Activated naive CD8-positive, alpha-beta T cell treated with anti-CD3 and anti-CD28 coated beads, Interleukin-2, amount 50 U/mL, for 24 hours (primary cell): ENCODE data around the gene MAP4K4.

Experiments
- ATAC-seq: fragments of 150-1000 bp; cut with Tn5 transposase; one replicate; pipeline ENCODE4 v1.10.0; 2021
- DNase-seq: peaks from one replicate; pipeline ENCODE4 v3.0.0; 2021
- H3K27ac Mint-ChIP-seq: one replicate; pipeline ENCODE4 v1.8.0; 2021; ENCODE audit warnings: mild to moderate bottlenecking, mixed read lengths
- H3K27me3 Mint-ChIP-seq: one replicate; pipeline ENCODE4 v1.8.0; 2021; ENCODE audit warnings: mixed read lengths
- H3K36me3 Mint-ChIP-seq: one replicate; pipeline ENCODE4 v1.8.0; 2021; ENCODE audit warnings: low read depth, mixed read lengths
- H3K4me1 Mint-ChIP-seq: one replicate; pipeline ENCODE4 v1.8.0; 2021; ENCODE audit warnings: mixed read lengths
- H3K4me3 Mint-ChIP-seq: one replicate; pipeline ENCODE4 v1.8.0; 2021; ENCODE audit warnings: mild to moderate bottlenecking, moderate library complexity, mixed read lengths
- H3K9me3 Mint-ChIP-seq: one replicate; pipeline ENCODE4 v1.8.0; 2021; ENCODE audit warnings: mixed read lengths

Gene MAP4K4

DNA sequence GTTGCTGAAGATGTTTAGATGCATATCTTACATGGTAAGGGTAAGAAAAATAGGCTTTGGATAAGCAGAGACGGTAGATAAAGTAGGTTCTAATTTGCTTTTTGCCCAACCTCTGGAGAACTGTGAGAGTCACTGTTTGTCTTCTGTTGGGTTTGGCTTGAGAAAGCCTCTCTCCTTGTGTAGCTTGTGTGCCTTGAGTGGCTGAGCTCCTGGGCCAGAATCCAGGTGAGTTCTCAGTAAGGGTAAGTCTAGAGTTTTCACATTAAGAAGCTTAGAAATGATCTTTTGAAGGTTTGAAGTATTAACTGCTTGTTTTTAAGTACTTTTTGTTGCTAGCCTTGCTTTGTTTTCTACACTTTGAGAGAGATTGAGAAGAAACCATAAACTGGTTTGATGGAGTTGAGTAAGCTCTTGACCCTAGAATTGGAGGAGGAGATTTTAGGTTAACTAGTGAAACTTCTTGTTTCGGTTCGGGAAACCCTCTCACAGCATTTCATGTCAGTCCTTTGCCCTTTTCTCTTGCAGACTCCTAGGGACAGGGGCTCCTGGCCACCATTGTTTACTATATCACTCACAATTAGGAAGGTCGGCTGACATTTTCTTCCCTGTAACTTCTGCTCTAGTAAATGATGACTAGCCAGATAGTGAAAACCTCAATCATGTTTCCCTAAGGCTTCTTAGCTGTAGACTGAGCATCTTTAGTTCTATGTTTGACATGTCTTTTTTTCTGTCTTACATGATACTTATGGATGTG lies 26.0 kb downstream of the MAP4K4 start:
- Mint-ChIP-seq H3K27ac (peak overlapping the region; percentile 74), H3K27me3 (no peaks in the 10 kb centered on the region), H3K36me3 (peaks cover 30% of the 10 kb centered on the region), H3K4me3 (no peak overlapping the region), H3K4me1 (peaks cover 95% of the 10 kb centered on the region), H3K9me3 (peaks cover 15% of the 10 kb centered on the region)
- DNase-seq, result no peak
- ATAC-seq, result no peak

DNA sequence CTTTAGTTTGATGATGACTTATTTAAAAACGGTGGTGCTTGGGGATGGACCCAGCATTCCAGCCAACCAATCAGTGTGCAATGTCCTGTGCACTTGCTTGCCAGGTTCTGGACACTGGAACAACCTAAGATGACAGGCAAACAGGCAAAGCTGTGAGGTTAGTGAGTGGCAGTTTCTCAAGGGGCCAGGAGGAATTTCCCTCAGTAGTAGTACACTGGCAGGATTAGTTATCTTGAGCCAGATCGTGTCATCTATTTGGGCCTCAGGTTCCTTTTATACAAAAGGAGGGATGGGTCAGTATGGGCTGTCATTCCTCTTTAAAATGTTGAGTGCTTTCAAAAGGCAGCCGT lies 26.6 kb downstream of the MAP4K4 start:
- DNase-seq, result no peak
- H3K9me3 Mint-ChIP-seq, result peaks cover 15% of the 10 kb centered on the region
- H3K27me3 Mint-ChIP-seq, result no peaks in the 10 kb centered on the region
- H3K4me1 Mint-ChIP-seq, result peaks cover 95% of the 10 kb centered on the region
- peak overlapping the region; percentile 74 for H3K27ac Mint-ChIP-seq
- ATAC-seq, result no peak
- H3K4me3 Mint-ChIP-seq, result no peak overlapping the region
- peaks cover 30% of the 10 kb centered on the region for H3K36me3 Mint-ChIP-seq

DNA sequence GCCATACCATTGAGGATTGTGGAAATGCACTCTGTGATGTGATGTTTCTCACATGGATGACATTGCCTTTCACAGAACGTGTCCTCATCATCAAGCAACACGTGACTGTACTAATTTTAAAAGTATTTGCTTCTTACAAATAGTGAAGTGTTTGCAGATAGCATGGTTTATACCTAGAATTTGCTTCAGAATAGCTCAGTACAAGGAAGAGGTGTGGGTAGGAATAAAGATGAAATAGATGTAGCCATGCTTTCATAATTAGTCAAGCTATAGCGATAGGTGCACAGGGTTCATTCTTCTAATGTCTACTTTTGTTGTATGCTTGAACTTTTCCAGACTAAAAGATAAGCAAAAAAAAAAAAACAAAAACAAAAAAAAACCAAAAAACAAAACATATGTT lies 27.5 kb downstream of the MAP4K4 start:
- ATAC-seq, result peak; percentile 16

DNA sequence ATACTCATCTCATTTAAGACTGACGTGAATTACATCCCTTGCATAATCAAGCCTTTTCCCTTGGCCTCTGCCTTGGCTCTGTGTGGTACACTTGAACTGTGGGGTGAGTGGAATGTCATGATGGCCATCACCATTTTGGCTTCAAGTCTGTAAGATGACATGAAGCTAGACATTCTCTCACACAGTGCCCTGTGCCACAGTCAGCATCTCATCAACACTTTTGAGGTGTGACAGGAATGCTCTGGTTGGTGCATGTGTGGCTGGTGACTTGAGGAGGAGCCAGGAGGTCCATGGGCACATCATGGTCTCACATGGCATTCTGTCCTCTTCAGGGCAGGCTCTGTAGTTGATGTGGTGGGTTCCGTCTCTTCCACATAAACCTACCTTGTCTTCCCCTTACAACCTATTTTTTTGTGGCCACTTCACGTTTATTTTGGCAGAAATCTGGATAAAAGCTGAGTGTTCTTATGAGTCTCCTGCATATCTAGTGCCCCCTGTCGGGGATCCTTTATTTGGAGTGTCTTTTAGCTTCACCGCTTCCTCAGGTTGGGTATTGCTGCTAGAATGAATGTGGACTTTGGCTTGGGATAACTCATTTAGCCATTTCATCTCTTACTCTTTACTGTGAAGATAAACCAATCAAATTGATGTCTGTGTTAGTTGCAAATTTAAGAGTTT lies 28.1 kb downstream of the MAP4K4 start:
- H3K9me3 Mint-ChIP-seq, result peaks cover 12% of the 10 kb centered on the region
- H3K27me3 Mint-ChIP-seq, result no peaks in the 10 kb centered on the region
- H3K4me3 Mint-ChIP-seq, result no peak overlapping the region
- peaks cover 95% of the 10 kb centered on the region for H3K4me1 Mint-ChIP-seq
- ATAC-seq (no peak), DNase-seq (no peak)
- H3K36me3 Mint-ChIP-seq, result peaks cover 25% of the 10 kb centered on the region
- no peak overlapping the region for H3K27ac Mint-ChIP-seq

More for the DNA sequence above, 27.5 kb downstream of the MAP4K4 start:
- Mint-ChIP-seq H3K4me3 (no peak overlapping the region), H3K4me1 (peaks cover 95% of the 10 kb centered on the region), H3K27ac (no peak overlapping the region), H3K9me3 (peaks cover 12% of the 10 kb centered on the region), H3K36me3 (peaks cover 27% of the 10 kb centered on the region), H3K27me3 (no peaks in the 10 kb centered on the region)
- DNase-seq, result no peak

DNA sequence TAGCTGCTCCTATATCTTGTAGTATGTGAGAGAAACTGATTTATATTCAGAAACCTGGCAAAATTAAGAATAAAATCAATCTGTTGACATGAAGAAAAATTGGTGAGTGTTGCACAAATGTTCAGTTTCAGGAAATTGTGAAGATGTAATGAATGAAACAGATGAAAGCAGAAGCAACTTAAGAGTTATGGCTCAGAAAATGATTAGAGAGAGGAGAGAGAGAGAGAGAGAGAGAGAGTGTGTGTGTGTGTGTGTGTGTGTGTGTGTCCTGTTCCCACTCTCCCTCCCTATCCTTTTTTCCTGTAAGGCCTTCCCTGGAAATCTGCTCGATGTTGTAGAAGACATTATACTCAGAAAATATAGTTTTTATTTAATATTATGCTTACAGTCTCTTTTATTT lies 31.4 kb downstream of the MAP4K4 start:
- Mint-ChIP-seq H3K36me3 (peaks cover 2% of the 10 kb centered on the region), H3K9me3 (no peaks in the 10 kb centered on the region), H3K4me3 (no peak overlapping the region), H3K4me1 (peaks cover 92% of the 10 kb centered on the region), H3K27ac (peak overlapping the region; percentile 40), H3K27me3 (no peaks in the 10 kb centered on the region)
- ATAC-seq, result no peak
- DNase-seq, result no peak

DNA sequence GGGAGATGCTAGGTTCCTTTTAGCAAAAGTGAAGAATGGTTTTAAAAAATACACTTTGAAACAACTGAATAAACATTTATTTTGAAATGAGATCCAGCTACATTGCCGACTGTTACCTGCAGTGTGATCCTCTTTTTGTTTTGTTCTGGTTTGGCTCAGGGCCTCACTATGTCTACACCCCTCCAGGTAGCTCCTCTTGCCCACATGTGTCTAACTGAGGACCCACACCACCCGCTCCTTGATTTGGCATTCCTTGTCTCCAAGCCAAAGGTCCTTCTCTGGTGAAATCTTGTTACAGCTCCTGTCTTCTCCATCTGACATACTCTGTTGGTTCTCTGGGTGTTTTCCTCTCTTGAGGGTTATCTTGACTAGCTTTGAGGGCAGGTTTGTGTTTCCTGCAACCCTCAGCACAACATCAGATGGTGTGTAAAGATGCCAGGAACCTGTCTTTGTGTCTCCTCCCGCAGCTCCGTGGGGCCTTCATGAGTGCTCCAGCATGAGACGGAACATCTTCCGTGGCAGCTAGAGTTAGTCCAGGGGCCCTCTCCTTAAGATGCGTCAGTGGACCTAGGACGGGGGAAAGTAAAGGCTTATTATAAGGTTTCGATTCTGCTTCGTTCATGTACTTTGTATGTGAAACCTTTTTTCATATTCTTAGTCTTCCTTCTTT lies 32.1 kb downstream of the MAP4K4 start:
- no peaks in the 10 kb centered on the region for H3K36me3 Mint-ChIP-seq
- H3K4me3 Mint-ChIP-seq, result peak overlapping the region; percentile 68
- H3K27me3 Mint-ChIP-seq, result no peaks in the 10 kb centered on the region
- peak overlapping the region; percentile 52 for H3K27ac Mint-ChIP-seq
- DNase-seq (no peak), ATAC-seq (peak; percentile 45)
- H3K9me3 Mint-ChIP-seq, result no peaks in the 10 kb centered on the region
- peaks cover 91% of the 10 kb centered on the region for H3K4me1 Mint-ChIP-seq

DNA sequence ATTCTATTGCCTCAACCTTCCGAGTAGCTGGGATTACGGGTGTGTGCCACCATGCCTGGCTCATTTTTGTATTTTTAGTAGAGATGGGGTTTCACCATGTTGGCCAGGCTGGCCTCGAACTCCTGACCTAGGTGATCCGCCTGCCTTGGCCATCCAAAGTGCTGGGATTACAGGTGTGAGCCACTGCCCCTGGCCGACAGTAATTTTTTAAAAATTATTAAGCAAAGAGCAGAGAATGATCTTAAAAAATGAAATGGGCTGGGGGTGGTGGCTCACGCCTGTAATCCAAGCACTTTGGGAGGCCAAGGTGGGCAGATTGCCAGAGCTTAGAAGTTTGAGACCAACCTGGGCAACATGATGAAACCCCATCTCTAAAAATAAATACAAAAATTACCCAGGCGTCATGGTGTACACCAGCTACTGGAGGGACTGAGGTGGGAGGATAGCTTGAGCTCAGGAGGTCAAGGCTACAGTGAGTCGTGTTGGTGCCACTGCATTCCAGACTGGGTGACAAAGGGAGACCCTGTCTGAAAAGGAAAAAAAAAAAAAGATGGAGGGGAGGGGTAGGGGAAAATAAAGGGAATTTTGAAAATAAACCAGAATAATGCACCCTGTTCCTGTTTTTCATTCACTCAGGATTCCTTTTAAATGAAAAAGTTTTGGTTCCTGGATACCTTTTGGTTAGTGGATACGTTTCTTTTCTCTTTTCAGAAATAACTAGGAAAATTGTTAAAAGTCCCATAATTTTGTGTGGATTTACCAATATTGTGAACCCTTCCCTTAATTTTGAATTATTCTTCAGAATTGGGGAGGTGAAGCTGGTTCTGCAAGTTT lies 33.9 kb downstream of the MAP4K4 start:
- no peaks in the 10 kb centered on the region for H3K36me3 Mint-ChIP-seq
- no peaks in the 10 kb centered on the region for H3K9me3 Mint-ChIP-seq
- no peak overlapping the region for H3K27ac Mint-ChIP-seq
- no peaks in the 10 kb centered on the region for H3K27me3 Mint-ChIP-seq
- H3K4me3 Mint-ChIP-seq, result no peak overlapping the region
- no peak for ATAC-seq
- peaks cover 91% of the 10 kb centered on the region for H3K4me1 Mint-ChIP-seq
- DNase-seq, result no peak

DNA sequence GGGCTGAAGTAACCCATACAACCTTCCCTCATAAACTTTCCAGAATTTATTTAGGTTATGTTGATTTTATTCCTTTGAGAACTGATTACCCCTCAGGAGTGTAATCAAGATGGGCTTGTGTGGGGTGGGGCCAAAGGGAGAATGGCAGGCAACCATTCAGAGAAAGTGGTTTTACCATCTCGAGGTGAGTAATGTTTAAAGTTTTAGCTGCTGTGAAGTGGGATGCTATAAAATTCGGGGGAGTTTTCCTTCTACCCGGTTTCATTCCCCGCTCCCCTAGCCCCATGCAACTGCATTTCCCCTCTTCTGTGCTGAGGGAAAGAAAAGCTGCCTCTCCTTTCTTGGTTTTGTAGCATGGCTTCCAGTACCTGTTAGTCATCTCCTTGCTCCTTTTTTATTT lies 34.7 kb downstream of the MAP4K4 start:
- no peaks in the 10 kb centered on the region for H3K9me3 Mint-ChIP-seq
- no peaks in the 10 kb centered on the region for H3K36me3 Mint-ChIP-seq
- DNase-seq (no peak), ATAC-seq (peak; percentile 15)
- no peak overlapping the region for H3K4me3 Mint-ChIP-seq
- H3K4me1 Mint-ChIP-seq, result peaks cover 93% of the 10 kb centered on the region
- H3K27me3 Mint-ChIP-seq, result no peaks in the 10 kb centered on the region
- H3K27ac Mint-ChIP-seq, result peak overlapping the region; percentile 46

DNA sequence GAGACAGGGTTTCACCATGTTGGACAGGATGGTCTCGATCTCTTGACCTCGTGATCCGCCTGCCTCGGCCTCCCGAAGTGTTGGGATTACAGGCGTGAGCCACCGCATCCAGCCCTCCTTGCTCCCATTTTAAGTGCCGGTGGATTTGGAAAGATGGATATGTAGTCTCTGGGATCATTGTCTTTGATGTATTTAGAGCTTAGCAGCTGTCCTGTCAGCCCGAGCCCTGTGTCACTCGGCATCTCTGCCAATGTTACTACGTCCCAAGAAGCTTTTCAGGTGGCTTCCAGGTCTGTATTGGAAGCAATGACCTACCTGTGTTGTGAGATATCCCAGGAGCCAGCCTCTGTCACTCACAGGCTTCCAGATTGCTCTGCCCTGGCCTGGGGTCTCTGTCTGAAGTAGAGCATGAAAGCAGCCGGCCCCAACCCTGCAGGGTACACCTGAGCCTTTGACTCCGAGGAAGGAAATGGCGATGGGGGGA lies 35.3 kb downstream of the MAP4K4 start:
- Mint-ChIP-seq H3K27me3 (no peaks in the 10 kb centered on the region), H3K4me3 (no peak overlapping the region), H3K36me3 (no peaks in the 10 kb centered on the region), H3K9me3 (no peaks in the 10 kb centered on the region), H3K4me1 (peaks cover 94% of the 10 kb centered on the region), H3K27ac (no peak overlapping the region)
- no peak for DNase-seq
- no peak for ATAC-seq

DNA sequence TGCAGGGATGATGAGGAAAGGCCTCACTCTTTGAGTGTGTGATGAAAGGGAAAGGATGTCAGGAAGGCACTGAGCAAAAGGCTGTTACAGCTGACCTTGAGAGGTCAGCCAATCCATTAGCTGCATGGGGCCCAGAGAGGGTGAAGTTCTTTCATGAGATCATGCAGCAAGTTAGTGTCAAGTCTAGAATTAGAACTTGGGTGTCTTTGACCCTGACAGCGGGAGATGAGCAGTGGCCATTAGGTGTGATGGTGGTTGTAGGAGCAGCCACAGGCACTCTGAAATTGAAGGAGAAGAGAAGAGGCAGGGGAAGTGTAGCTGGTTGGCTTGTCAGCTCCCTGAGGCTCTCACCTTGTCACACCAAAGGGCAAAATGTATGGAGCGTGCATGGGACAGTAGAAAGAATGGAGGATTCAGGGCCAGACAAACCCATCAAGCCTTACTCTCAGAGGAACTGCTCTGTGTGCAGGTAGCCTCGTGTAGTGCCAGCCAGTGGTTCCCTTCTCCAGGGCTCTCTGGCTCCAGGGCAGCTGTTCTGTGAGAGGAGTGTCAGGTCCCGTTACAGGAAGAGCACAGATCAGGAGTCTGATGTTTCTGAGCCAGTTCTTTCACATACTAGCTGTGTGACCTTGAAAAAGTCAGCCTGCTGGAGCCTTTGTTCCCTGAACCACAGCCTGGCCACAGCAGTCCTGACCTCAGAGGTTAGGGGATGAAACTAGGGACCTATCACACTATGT lies 35.9 kb downstream of the MAP4K4 start:
- peaks cover 95% of the 10 kb centered on the region for H3K4me1 Mint-ChIP-seq
- H3K27ac Mint-ChIP-seq, result no peak overlapping the region
- H3K4me3 Mint-ChIP-seq, result no peak overlapping the region
- no peaks in the 10 kb centered on the region for H3K27me3 Mint-ChIP-seq
- DNase-seq (no peak), ATAC-seq (no peak)
- no peaks in the 10 kb centered on the region for H3K36me3 Mint-ChIP-seq
- H3K9me3 Mint-ChIP-seq, result no peaks in the 10 kb centered on the region

DNA sequence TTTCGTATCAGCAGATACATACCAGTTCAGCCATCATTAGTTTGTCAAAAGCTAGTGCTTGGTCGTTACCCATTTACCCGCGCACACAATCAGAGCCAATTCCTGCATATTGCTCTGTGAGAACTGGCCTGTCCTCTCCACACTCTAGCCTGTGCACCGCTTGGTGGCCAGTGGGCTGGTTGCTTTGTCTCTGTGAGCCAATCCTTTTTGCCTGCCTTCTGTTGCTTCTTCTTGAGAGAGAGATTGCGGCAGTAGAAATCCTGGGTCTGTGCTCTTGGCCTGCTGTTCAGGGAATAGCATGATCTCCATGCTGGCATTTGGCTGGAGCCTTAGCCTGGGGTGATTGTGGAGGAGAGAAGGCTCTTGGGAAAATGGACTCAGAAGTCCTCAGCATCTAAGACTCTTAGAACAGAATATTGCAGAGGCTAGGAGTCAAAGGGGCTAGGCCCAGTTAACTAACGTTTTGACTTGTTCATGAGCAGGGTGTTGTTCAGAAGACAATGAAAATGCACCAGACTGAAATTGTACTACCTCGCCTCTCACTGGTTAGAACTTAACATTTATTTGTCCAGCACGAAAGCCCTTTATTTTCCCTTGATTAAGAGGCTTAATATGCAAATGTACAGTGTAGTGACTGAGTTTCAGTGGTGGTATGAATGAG lies 37.1 kb downstream of the MAP4K4 start:
- Mint-ChIP-seq H3K27me3 (no peaks in the 10 kb centered on the region), H3K36me3 (no peaks in the 10 kb centered on the region), H3K9me3 (no peaks in the 10 kb centered on the region), H3K4me1 (peaks cover 90% of the 10 kb centered on the region), H3K4me3 (no peak overlapping the region), H3K27ac (peak overlapping the region; percentile 56)
- ATAC-seq, result no peak
- DNase-seq, result no peak

DNA sequence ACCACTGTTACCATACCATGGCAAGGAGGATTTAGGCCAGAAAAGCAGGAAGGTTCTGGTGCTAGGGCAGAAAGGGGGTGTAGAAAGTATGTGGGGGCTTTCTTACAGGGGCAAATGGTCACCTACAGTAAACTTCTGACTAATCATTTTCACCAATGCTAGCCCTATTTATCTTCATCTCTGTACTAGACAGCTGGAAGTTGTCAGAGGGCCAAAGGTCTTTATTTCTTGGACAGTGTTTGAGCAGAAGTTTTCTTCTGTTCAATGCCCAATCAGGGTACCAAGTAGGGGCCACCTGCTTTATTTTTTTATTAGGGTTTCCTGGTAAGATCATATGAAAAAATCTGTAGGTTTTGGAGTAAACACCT lies 37.6 kb downstream of the MAP4K4 start:
- peak overlapping the region; percentile 56 for H3K27ac Mint-ChIP-seq

DNA sequence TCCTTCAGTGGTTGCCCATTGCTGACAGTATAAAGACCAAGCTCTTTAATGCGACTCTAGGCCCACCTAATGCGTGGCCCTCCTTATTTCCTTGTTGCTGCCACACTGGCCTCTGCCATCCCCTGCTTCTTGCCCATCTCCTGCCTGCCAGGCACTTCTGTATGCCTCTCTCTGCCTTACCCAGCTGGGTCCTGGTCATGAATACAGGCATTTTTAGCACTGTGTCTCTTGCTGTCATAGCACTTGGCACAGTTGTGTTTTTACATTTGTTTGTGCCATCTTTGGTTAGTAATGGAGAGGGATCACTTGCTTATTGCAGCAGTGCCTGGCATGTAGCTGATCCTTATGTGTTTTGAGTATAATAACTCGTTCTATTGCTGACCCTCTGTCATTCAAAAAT lies 38.7 kb downstream of the MAP4K4 start:
- Mint-ChIP-seq H3K36me3 (peaks cover 1% of the 10 kb centered on the region), H3K9me3 (no peaks in the 10 kb centered on the region), H3K4me1 (peaks cover 81% of the 10 kb centered on the region), H3K27me3 (no peaks in the 10 kb centered on the region), H3K4me3 (no peak overlapping the region), H3K27ac (peak overlapping the region; percentile 80)
- ATAC-seq, result no peak
- no peak for DNase-seq

More for the DNA sequence above, 37.6 kb downstream of the MAP4K4 start:
- H3K27me3 Mint-ChIP-seq, result no peaks in the 10 kb centered on the region
- no peaks in the 10 kb centered on the region for H3K36me3 Mint-ChIP-seq
- H3K4me1 Mint-ChIP-seq, result peaks cover 84% of the 10 kb centered on the region
- no peaks in the 10 kb centered on the region for H3K9me3 Mint-ChIP-seq
- DNase-seq (no peak), ATAC-seq (no peak)
- H3K4me3 Mint-ChIP-seq, result no peak overlapping the region
